Measurements from ENCODE around the gene OR6S1. TPM values are rescaled to one million over a fixed set of nuclear protein-coding genes. Genes with fewer than 3 reads are reported as not detected.

OR6S1 gene
- total RNA-seq, 4 donors from 2014 or later = not detected

DNA sequence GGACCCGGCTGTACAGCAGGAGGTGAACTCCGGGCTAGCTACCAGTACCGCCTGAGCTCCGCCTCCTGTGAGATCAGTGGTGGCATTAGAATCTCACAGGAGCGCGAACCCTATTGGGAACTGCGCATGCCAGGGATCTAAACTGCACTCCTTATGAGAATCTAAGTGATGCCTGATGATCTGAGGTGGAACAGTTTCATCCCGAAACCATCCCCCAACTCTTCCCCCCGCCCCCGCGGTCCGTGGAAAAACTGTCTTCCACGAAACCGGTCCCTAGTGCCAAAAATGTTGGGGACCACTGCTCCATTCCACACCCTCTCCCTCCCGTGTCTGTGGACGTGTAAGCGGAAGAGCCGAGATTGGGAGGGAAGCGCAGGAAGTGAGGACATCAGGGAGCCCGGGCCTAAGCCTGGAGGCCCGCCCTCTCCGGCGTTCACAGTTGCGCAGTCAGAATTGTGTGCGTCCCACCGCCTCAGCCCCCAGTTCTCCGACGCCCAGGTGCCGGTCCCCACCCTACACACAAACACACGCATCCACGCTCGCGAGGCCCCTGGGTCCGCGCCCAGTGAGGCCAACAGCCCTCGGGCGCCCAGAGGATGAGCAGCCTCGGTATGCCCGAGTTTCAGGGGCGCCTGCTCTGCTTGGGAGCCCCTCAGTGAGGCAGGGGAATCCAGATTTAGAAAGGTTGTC lies 41.1 kb upstream of the OR6S1 start:
- no peaks in the 10 kb centered on the region for H3K27me3 ChIP-seq
- peak; percentile 90 to 93 for DNase-seq
- intact Hi-C loops (cut with DNase I; ENCODE audit: low total_unique reads) = loop anchor here (2.0 kb wide), 1 partner anchor 68 kb away; no protein-coding TSS in a partner anchor
- no peaks in the 10 kb centered on the region for H3K4me1 ChIP-seq
- H3K4me3 ChIP-seq = peak overlapping the region; percentile 79 to 98
- H3K36me3 ChIP-seq = no peaks in the 10 kb centered on the region
- TF ChIP-seq, protein P1, sequence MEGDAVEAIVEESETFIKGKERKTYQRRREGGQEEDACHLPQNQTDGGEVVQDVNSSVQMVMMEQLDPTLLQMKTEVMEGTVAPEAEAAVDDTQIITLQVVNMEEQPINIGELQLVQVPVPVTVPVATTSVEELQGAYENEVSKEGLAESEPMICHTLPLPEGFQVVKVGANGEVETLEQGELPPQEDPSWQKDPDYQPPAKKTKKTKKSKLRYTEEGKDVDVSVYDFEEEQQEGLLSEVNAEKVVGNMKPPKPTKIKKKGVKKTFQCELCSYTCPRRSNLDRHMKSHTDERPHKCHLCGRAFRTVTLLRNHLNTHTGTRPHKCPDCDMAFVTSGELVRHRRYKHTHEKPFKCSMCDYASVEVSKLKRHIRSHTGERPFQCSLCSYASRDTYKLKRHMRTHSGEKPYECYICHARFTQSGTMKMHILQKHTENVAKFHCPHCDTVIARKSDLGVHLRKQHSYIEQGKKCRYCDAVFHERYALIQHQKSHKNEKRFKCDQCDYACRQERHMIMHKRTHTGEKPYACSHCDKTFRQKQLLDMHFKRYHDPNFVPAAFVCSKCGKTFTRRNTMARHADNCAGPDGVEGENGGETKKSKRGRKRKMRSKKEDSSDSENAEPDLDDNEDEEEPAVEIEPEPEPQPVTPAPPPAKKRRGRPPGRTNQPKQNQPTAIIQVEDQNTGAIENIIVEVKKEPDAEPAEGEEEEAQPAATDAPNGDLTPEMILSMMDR (IDR thresholded peaks at IDR 0.05) = no peak
- peak; percentile 92 to 98 for TF ChIP-seq POLR2A (IDR thresholded peaks at IDR 0.05)
- no peaks in the 10 kb centered on the region for H3K9me3 ChIP-seq
- peak overlapping the region; percentile 100 for H3K27ac ChIP-seq

DNA sequence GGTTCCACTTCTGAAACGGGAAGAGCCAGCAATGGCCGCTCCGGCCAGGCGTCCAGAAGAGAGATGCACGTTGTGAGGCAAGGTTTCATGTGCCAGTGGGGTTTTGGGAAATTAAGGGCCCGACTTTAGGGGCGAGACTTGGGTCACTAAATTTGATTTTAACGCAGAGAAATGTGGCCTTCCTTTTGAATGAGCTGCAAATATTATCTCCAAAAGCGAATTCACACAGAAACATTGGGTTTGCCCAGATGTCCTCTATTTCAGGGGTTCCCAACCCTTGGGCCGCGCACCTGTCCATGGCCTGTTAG lies 40.6 kb upstream of the OR6S1 start:
- Histone ChIP-seq H3K27ac (peak overlapping the region; percentile 100), H3K36me3 (no peaks in the 10 kb centered on the region), H3K9me3 (no peaks in the 10 kb centered on the region), H3K27me3 (no peaks in the 10 kb centered on the region), H3K4me1 (no peaks in the 10 kb centered on the region), H3K4me3 (peak overlapping the region; percentile 79 to 98)
- DNase-seq = no peak
- TF ChIP-seq, protein P1 (IDR thresholded peaks at IDR 0.05) = no peak
- TF ChIP-seq POLR2A (IDR thresholded peaks at IDR 0.05) = no peak
- intact Hi-C loops (cut with DNase I; ENCODE audit: low total_unique reads) = loop anchor here (2.0 kb wide), 1 partner anchor 67 kb away; no protein-coding TSS in a partner anchor

DNA sequence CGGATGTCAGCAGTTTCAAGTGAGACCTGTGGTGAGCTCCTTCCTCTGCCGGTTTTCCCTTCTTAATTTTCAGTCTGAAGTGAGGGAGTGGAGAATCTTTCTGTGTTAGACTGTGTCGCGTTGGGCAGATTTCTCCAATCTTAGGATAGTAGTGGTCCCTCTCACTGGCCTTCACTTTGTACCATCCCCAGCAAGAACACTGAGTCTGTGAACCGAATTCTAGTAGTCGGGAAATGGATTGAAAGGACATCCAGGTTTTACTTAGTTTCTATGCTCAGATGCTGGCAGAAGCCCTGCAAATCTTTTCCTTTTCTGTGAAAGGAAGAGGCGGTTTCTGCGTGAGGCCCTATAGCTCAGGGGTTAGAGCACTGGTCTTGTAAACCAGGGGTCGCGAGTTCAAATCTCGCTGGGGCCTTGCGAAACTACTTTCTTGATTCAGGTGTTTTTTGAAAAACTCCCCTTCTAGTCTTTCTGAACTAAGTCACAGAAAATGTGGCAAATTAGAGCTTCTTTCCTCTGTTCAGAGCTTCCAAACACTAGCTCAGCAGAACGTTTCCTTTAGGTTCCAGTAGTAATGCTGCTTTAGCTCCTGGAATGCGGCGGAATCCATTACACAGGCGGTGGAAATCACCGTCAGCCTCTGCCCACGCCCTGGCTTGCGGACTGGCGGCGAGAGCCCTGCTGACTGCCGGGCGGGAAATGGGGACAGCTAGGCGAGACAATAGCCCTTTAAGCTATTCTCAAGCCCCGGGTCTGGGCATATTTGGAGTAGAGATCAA lies 40.0 kb upstream of the OR6S1 start:
- Histone ChIP-seq H3K4me1 (no peaks in the 10 kb centered on the region), H3K4me3 (peak overlapping the region; percentile 79 to 98), H3K27me3 (no peaks in the 10 kb centered on the region), H3K9me3 (no peaks in the 10 kb centered on the region), H3K36me3 (no peaks in the 10 kb centered on the region), H3K27ac (peak overlapping the region; percentile 100)
- DNase-seq = peak; percentile 84 to 85
- intact Hi-C loops (cut with DNase I; ENCODE audit: low total_unique reads) = loop anchor here (2.0 kb wide), 1 partner anchor 67 kb away; no protein-coding TSS in a partner anchor
- no peak for TF ChIP-seq POLR2A (IDR thresholded peaks at IDR 0.05)
- TF ChIP-seq, protein P1 (IDR thresholded peaks at IDR 0.05) = peak in 1 of 4 experiments; percentile 16

DNA sequence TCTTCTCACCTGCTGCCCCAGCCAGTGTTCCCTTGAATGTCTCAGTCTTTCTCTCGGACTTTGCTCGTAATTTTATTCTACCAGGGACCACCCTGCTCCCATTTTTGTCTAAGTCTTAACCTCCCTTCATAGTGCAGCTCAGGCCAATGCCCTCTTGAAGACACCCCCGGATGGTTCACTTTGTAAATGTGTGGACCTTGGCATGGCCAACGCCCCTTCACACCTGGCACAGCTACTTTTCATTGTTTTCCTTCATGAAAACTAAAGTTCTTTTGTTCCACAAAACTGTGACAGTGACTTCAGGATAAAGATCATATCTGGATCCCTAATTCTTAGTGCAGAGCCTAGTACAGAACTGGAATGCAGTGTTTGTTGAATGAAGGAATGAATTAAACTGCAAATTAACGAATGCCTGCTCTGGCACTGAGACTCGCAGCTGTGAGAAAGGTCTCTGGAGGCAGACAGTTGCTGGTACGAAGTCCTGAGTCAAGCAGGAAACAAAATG lies 39.4 kb upstream of the OR6S1 start:
- no peak for DNase-seq
- TF ChIP-seq, protein P1 (IDR thresholded peaks at IDR 0.05) = no peak
- no peaks in the 10 kb centered on the region for H3K27me3 ChIP-seq
- H3K27ac ChIP-seq = peak overlapping the region; percentile 100
- peak overlapping the region; percentile 79 to 98 for H3K4me3 ChIP-seq
- H3K9me3 ChIP-seq = no peaks in the 10 kb centered on the region
- H3K4me1 ChIP-seq = no peaks in the 10 kb centered on the region
- no peaks in the 10 kb centered on the region for H3K36me3 ChIP-seq
- intact Hi-C loops (cut with DNase I; ENCODE audit: low total_unique reads) = no loop called here

DNA sequence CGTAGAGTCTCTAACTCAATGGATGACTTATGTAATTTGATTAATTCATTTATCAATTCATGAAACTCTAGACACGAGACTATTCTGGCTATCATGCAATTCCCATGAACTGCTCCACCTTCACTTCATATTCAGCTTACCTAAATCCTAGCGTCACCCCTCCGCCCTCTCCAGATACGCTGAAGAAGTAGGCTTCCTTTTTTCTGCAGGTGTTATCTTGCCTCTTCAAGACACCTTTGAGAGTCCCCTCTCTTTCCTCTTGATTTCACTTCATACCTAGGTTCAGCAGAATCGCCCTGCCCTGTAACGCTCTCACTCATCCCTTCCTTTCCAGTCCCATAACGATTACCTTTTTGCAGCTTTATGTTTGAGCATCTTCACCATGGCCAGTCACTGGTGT lies 38.9 kb upstream of the OR6S1 start:
- no peaks in the 10 kb centered on the region for H3K36me3 ChIP-seq
- intact Hi-C loops (cut with DNase I; ENCODE audit: low total_unique reads) = no loop called here
- no peak for DNase-seq
- no peak overlapping the region for H3K4me3 ChIP-seq
- H3K27me3 ChIP-seq = no peaks in the 10 kb centered on the region
- H3K27ac ChIP-seq = peak overlapping the region; percentile 100
- H3K4me1 ChIP-seq = no peaks in the 10 kb centered on the region
- H3K9me3 ChIP-seq = no peaks in the 10 kb centered on the region
- TF ChIP-seq POLR2A (IDR thresholded peaks at IDR 0.05) = no peak
- TF ChIP-seq, protein P1 (IDR thresholded peaks at IDR 0.05) = no peak
